Smooth muscle cell of the brain vasculature (primary cell): ENCODE data around the gene CCDC6.
"Not testable (repeated sequence)": the region's sequence is repeated elsewhere in the genome, so short reads cannot be mapped to it uniquely, and the experiment has no call there.

ENCODE experiments used
- DNase-seq: peaks from one replicate; pipeline ENCODE4 v3.0.0-alpha.2; 2012; ENCODE audit warnings: low read depth, low spot score

Gene CCDC6

GRCh38 chr10:59905731-59906416 is 482 bp downstream of the CCDC6 start:
- no peak for DNase-seq

GRCh38 chr10:59905066-59905730 is 1.2 kb downstream of the CCDC6 start:
- no peak for DNase-seq

GRCh38 chr10:59904426-59905065 is 1.8 kb downstream of the CCDC6 start:
- no peak for DNase-seq

- no peak for DNase-seq
These were observed 2.5 kb downstream of the CCDC6 start for GRCh38 chr10:59903871-59904270.

GRCh38 chr10:59902016-59902415 is 4.3 kb downstream of the CCDC6 start:
- no peak for DNase-seq

GRCh38 chr10:59901470-59901869 is 4.9 kb downstream of the CCDC6 start:
- DNase-seq, result no peak

GRCh38 chr10:59900048-59900727 is 6.2 kb downstream of the CCDC6 start:
- no peak for DNase-seq

GRCh38 chr10:59898125-59898835 is 8.1 kb downstream of the CCDC6 start:
- no peak for DNase-seq

- DNase-seq, result no peak
These were observed 10.2 kb downstream of the CCDC6 start for GRCh38 chr10:59896191-59896590.

GRCh38 chr10:59895629-59896116 is 10.7 kb downstream of the CCDC6 start:
- DNase-seq, result no peak

GRCh38 chr10:59894114-59894513 is 12.2 kb downstream of the CCDC6 start:
- DNase-seq, result no peak

GRCh38 chr10:59892697-59893096 is 13.7 kb downstream of the CCDC6 start:
- DNase-seq, result no peak

- DNase-seq, result no peak
These were observed 14.4 kb downstream of the CCDC6 start for GRCh38 chr10:59891936-59892335.

- no peak for DNase-seq
These were observed 15.0 kb downstream of the CCDC6 start for GRCh38 chr10:59891349-59891748.

GRCh38 chr10:59888781-59889435 is 17.4 kb downstream of the CCDC6 start:
- no peak for DNase-seq

GRCh38 chr10:59887972-59888640 is 18.2 kb downstream of the CCDC6 start:
- DNase-seq, result no peak

- no peak for DNase-seq
These were observed 19.4 kb downstream of the CCDC6 start for GRCh38 chr10:59887006-59887405.

- DNase-seq, result no peak
These were observed 20.8 kb downstream of the CCDC6 start for GRCh38 chr10:59885430-59886134.

- not testable (repeated sequence) for DNase-seq
These were observed 21.5 kb downstream of the CCDC6 start for GRCh38 chr10:59884893-59885292.

GRCh38 chr10:59881640-59882039 is 24.7 kb downstream of the CCDC6 start:
- DNase-seq, result no peak
